HUES48 (cell line): ENCODE results near the gene MMP12.

ENCODE experiments used
- H3K27ac ChIP-seq: one replicate; pipeline ENCODE4 v1.7.0; 2013; ENCODE audit warnings: low read depth, low read length, inconsistent platforms
- H3K27me3 ChIP-seq: 2 replicates; pipeline ENCODE4 v1.6.1; 2013; ENCODE audit warnings: mild to moderate bottlenecking, low read length; ENCODE audit not compliant: control insufficient read depth, insufficient read depth
- H3K36me3 ChIP-seq: 2 replicates; pipeline ENCODE4 v1.6.1; 2013; ENCODE audit warnings: low read length; ENCODE audit not compliant: control insufficient read depth, insufficient read depth
- H3K4me1 ChIP-seq: 2 replicates; pipeline ENCODE4 v1.6.1; 2013; ENCODE audit warnings: mild to moderate bottlenecking, low read length; ENCODE audit not compliant: control insufficient read depth, insufficient read depth
- H3K4me3 ChIP-seq: 2 replicates; pipeline ENCODE4 v1.5.1; 2013; ENCODE audit warnings: mild to moderate bottlenecking, low read depth, low read length
- H3K9ac ChIP-seq: 2 replicates; pipeline ENCODE4 v1.6.1; 2013; ENCODE audit warnings: mild to moderate bottlenecking, low read depth, low read length, moderate library complexity
- H3K9me3 ChIP-seq: 2 replicates; pipeline ENCODE4 v1.6.1; 2013; ENCODE audit warnings: low read length; ENCODE audit not compliant: control insufficient read depth, insufficient read depth

The MMP12 gene

GRCh38 chr11:102831128-102831488 is 43.7 kb downstream of the MMP12 start:
- Histone ChIP-seq H3K27ac (no peak overlapping the region), H3K4me3 (no peak overlapping the region), H3K36me3 (no peaks in the 10 kb centered on the region), H3K4me1 (peaks cover 8% of the 10 kb centered on the region), H3K9ac (no peak overlapping the region), H3K9me3 (0 out of 2 replicates have a peak, but pooled peaks cover 1% of the 10 kb centered on the region), H3K27me3 (no peaks in the 10 kb centered on the region)

DNA sequence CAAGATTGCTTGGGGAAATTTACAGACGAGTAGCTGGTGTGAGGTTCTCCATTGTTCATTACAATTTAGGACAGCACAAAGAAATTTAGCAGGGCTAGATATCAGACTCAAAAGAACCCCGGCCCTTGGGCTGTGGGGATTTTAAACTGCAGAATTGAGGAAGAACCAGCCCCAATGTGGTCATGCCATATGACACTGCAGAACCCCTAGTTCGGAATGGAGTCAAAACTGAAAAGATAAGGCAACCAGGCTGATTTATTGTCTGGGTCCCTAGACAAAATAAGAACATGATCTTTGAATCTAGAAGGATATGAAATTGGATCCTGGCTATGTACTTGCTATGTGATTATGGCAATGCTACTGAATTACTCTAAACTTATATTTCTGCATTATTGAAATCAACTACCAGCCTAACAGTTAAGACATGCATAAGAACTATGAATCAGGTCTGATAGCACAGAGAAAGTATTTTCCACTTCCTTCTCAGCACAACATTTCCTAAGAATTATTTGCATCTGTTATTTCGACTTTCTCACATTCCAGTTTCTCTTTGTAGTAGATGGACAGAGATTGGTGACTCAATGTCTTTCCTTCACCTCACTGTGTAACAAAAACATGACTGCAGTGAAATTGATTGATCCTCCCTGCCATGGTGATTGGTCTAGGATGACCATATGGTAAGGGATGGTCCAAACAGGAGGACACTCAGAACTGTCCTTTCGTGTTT is 44.6 kb downstream of the MMP12 start:
- Histone ChIP-seq H3K4me1 (no peaks in the 10 kb centered on the region), H3K4me3 (no peak overlapping the region), H3K9me3 (0 out of 2 replicates have a peak, but pooled peaks cover 3% of the 10 kb centered on the region), H3K36me3 (no peaks in the 10 kb centered on the region), H3K27ac (no peak overlapping the region), H3K27me3 (no peaks in the 10 kb centered on the region), H3K9ac (no peak overlapping the region)

GRCh38 chr11:102829316-102830000 is 45.3 kb downstream of the MMP12 start:
- H3K36me3 ChIP-seq = no peaks in the 10 kb centered on the region
- no peak overlapping the region for H3K9ac ChIP-seq
- no peak overlapping the region for H3K27ac ChIP-seq
- H3K4me1 ChIP-seq = no peaks in the 10 kb centered on the region
- H3K9me3 ChIP-seq = peaks cover 3% of the 10 kb centered on the region; the same call in 1 of the 2 replicates
- no peak overlapping the region for H3K4me3 ChIP-seq
- no peaks in the 10 kb centered on the region for H3K27me3 ChIP-seq

DNA sequence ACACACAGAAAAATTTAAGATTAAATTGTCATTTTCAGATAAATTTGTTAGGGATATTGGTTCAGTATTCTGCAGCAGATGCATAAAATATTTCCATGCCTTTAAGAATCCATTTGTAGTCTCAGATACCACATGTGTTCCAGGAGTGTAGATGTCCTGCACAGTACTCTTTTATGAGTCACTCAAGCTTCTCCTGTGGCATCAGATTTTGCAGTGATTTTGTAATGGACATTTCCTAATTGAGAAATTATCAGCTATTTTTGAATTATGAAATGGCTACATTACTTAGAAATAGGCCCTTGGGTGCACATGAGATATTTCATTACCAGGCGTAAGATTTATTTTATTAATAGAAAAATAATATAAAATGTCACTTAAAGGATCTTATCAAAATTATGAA is 50.2 kb downstream of the MMP12 start:
- Histone ChIP-seq H3K36me3 (no peaks in the 10 kb centered on the region), H3K9ac (no peak overlapping the region), H3K27me3 (no peaks in the 10 kb centered on the region), H3K9me3 (peaks cover 3% of the 10 kb centered on the region; the same call in 1 of the 2 replicates), H3K27ac (no peak overlapping the region), H3K4me3 (no peak overlapping the region), H3K4me1 (no peaks in the 10 kb centered on the region)

- Histone ChIP-seq H3K9ac (no peak overlapping the region), H3K27ac (no peak overlapping the region), H3K9me3 (no peaks in the 10 kb centered on the region; the same call in 1 of the 2 replicates), H3K27me3 (no peaks in the 10 kb centered on the region), H3K4me1 (no peaks in the 10 kb centered on the region), H3K36me3 (no peaks in the 10 kb centered on the region), H3K4me3 (no peak overlapping the region)
Observed at GRCh38 chr11:102819491-102819890, 55.3 kb downstream of the MMP12 start.

- no peaks in the 10 kb centered on the region for H3K4me1 ChIP-seq
- no peak overlapping the region for H3K4me3 ChIP-seq
- no peaks in the 10 kb centered on the region for H3K36me3 ChIP-seq
- no peak overlapping the region for H3K9ac ChIP-seq
- no peak overlapping the region for H3K27ac ChIP-seq
- no peaks in the 10 kb centered on the region for H3K27me3 ChIP-seq
- no peaks in the 10 kb centered on the region for H3K9me3 ChIP-seq
Observed at GRCh38 chr11:102813484-102813883, 61.3 kb downstream of the MMP12 start.
